Stromal cell of bone marrow (primary cell): ENCODE measurements around the gene LINC00237.

Experiments
- DNase-seq: peaks from one replicate; pipeline ENCODE4 v3.0.0-alpha.2; 2012; ENCODE audit warnings: low read depth

LINC00237 gene

DNA sequence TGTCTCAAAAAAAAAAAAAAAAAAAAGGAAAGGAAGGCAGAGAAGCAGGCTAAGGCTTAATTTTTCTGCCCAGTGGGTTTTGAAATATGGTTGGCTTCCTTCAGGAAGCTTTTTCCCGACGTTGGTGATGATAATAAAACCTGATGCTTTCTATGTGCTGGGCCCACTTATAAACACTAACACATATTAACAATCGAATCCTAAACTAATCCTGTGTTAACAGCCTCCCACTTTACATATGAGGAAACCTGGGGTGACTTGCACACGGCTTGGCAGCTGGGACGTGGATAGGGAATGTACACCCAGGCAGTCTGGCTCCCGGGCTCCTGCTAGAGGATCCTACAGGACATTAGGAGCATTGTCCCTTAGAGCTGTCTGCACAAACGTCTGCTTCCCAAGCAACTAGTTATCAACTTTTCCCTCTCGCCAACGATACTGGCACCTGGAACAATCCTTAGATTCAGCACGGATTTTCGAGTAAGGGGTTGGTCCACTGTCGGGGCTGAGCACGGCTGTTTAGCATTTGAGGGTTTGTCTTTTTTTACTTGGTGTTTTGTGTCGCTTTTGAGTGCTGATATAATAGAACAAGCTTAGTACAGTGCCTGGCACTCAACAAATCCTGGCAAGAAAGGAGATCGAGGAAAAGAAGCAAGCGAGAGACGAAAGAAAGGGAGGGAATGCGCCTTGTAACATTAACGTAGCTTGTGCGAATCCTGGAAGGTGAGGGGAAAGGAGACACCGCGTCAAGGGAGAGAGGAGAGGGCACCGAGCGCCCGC is 19.1 kb upstream of the LINC00237 start:
- no peak for DNase-seq

DNA sequence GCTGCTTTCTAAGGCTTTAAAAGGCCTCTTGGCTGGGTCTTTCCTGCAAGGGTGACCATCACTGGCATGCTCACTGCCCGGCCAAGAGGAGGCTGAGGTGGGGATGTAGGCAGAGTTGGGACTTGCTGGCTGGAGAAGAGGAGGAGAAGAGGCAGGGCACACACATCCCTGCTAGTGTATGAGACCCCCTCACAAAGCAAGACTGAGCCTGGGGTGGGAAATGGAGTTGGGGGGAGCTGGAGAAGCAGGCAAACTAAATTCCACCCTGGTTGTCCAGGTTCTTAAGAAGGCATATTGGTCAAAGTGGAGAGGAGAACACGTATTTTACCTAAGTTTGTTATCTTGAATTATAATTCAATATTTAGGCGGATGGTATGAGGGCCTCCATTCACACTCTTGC is 18.0 kb upstream of the LINC00237 start:
- no peak for DNase-seq

DNA sequence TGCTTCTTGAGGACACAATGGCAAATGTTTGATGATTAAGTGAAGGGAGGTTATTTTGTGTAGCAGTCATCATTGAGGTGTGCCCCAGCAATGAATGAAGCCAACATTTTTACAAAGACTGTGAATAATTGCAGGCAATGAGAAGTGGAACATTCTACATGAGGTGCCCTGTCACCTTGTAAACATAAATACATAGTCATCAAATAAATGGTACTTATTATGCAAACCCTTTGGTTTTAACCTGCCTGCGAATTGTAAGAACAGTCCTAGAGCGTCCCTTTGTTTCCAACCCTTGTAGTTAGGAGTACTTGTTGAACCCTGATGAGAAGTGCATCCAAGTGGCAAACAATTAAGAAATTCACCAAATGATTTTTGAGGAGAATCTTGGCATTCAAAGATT is 12.6 kb upstream of the LINC00237 start:
- no peak for DNase-seq

DNA sequence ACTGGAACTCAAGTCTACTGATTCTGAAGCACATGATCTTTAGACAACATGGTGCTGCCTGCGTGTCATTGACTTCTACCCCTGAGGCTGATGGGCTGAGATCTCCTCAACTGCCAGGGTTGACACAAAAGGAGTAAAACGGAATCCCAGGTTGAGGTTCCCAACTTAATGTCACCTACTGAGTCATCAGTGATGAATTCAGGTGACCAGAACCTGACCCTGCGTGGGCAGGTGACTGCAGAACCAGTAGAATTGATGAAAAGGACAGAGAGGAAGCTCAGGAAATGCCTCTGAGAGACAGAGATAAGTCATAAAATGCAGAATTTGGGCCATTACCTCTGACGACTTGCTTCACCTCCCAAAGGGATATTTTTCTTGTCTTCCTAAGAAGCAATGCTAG is 12.0 kb upstream of the LINC00237 start:
- DNase-seq: no peak

DNA sequence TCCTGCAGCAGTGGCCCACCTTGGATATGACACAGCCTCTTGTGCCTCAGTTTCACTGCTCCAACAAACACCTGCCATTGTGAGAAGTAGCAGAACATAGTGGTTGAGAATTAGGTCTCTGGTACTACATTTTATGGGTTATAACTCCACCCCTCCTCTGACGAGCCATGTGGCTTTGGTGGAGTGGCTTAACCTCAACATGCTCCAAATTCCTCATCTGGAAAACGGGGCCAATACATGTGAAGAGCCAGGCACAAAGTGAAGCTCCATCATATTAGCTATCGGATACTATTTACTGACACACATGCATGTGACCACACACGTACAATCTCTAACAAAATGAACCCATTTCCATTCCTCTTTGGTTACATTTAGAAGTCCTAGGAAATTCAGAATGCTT is 11.4 kb upstream of the LINC00237 start:
- DNase-seq: no peak

DNA sequence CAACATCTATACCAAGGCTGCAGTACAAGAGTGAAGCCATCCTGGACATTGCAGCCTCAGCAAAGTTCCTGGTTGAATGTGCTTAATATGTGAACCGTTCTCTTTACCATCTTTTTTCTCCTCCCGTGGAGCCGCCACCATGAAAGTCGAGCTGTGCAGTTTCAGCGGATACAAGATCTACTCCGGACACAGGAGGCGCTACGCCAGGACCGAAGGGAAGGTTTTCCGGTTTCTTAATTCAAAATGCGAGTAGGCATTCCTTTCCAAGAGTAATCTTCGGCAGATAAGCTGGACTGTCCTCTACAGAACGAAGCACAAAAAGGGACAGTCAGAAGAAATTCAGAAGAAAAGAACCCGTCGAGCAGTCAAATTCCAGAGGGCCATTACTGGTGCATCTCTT is 8.4 kb upstream of the LINC00237 start:
- no peak for DNase-seq

DNA sequence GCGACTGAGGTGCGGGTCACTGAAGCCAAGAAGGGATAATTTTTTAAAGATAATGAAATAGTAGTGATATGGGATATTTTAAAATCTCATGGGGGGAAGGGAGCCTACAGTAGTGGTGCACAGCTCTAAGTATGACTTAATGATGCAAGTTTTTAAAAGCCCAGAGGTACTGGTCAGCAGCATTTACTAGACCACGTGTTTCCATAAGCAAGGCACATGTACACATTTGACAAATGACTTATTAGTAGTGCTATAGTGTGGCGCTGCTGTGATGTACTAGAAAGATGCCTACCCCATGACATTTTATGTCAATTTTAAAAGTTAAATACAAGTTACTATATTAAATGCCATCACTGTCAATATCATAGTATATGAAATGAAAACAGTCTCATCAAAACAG is 7.5 kb upstream of the LINC00237 start:
- no peak for DNase-seq

DNA sequence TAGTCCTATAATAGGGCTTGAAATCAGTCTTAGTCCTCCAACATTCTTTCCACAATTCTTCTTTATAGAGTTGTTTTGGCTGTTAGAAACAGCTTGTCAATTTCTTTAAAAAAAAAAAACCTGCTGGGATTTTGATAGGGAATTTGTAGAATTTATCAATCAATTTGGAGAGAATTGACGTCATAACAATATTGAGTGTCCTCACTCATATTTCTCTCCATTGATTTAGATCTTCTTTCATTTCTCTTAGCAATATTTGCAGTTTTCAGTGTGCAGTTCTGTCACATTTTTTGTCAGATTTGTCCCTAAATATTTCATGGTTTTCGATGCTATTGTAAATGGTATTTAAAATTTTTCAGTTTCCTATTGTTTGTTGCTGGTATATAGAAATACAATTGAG is 5.3 kb upstream of the LINC00237 start:
- DNase-seq: no peak

DNA sequence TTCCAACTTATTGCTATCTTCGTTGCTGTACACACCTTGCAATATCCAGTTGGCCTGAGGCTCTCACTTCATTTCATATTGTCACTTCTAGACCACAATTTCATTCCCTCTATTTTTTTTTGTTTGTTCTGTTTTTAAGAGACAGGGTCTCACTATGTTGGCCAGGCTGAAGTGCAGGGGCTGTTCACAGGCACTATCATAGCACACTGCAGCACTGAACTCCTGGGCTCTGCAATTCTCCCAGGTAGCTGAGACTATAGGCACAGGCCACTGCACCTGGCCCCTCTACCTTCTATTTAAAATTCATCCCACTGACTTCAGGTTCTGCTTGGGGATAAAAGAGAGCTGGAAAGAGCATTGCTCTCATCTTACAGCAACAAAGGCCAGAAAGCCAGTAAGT is 4.7 kb upstream of the LINC00237 start:
- DNase-seq: no peak

DNA sequence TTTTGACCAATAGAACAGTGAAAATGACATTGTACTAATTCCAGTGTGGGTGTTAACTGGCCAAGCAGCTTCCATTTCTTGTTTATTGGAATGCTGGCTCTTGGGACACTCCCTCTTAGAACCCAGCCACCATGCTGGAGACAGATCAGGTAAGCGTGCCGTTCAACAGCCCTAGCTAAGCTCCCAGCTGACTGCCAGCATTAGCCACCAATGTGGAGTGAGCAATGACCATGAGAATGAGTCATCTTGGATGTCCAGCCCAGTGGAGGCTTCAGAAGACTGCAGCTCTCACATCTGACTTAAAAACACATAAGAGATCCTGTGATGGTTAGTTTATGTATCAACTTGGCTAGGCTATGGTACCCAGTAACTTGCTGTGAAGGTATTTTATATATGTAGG is 3.0 kb upstream of the LINC00237 start:
- no peak for DNase-seq

DNA sequence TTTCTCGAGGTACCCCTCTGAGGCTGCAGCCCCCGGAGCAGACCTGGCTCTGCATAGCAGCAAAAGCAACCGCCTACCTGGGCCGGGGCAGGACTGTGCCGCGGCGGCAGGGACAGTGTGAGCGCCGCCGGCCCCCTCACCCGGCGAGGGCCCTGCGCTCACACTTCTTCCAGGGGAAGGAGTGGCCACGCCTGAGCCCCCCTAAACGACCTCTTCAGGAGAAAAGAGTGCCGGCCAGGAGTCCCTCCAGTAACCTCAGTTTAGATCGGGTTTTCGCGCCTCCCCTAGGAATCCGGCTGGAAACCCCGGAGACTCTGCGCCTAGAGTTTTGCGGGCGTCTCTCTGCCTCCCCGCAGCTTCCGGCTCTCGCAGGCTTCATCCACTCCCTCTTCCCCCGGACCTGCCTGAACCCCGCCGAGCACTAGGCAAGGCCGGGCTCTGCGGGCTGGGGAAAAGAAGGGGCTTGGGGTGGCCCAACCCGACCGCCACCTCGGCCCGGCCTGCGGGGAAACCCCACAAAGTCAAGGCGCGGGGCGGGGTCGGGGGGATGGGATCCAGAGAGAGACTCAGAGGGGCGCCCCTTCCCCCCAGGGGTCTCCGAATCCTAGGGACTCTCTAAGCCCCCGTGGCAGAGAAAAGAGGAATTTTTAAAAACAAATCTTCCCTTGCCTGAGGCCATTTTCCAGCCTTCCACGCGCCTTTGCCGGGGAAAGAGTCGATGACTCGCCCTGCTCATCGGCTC is 558 bp downstream of the LINC00237 start:
- no peak for DNase-seq

DNA sequence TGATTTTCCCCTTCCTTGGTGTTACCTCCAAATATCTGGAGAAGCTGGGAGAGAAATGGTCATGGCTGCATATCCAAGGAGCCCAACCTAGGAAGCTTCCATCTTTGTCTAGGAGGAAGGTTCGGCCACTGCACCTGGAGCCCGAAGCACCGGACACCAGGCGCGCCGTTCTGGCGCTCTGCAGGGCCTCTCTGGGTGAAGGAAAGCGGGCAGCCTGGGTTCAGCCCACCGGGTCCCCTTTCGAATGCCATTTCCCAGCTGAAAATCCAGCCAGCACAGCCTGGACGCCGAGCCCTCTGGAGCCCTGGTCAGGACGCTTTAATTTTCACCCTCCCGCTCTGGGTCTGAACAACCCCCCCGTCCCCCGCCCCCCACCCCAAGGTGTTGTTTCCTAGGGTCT is 1.2 kb downstream of the LINC00237 start:
- no peak for DNase-seq

DNA sequence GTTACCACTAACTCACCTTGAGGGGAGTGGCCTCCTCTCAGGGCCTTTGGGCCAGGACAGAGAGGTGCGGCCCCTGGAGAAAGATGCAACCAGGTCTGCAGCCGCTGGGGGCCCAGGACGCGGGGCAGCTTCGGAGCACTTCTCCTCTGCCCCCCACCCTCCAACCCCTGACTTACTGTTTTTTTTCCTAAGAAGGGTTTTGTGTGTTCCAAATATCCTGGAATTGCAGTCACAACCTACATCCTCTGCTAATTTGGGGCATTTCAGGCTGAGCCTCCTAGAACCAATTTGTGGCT is 1.7 kb downstream of the LINC00237 start:
- no peak for DNase-seq

DNA sequence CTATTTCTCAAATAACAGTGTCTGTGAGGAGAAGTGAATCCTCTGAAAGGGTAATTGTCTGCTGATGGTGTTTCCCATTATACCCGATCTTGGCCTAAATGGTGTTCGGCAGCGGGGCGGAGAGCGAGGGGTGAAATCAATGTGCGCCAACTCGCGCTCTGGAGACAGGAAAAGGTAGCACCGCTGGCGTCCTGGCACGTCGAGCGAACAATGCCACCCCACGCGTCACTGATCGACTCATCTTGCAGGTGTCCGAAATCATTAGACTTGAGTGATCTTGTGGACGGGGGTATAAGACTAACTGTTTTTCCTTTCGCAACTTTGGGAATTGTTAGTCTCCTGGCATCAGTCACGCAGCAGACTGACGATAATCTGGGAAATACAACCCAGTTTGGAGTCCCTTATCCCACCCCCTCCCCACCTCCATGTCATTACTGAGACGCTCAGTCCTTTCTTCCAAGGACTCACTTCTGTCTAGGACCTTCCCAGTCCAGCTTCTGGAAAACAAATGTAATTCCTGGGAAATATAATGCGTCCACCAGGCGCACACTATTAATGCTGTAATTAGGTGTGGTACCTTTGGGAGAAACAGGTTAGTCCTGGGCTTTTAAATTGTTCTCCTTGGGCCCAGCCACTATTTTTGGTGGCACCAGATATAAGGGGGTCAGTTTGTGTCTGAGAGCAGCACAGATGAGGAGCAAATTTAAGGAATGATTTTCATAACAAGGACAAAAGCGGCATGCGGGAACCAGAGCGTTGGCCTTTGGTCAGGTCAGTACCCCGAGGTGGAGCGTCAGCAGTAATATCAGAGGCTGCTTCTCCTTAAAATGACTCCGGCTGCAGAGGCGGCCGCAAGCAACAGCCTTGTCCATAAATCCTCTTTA is 2.3 kb downstream of the LINC00237 start:
- no peak for DNase-seq

DNA sequence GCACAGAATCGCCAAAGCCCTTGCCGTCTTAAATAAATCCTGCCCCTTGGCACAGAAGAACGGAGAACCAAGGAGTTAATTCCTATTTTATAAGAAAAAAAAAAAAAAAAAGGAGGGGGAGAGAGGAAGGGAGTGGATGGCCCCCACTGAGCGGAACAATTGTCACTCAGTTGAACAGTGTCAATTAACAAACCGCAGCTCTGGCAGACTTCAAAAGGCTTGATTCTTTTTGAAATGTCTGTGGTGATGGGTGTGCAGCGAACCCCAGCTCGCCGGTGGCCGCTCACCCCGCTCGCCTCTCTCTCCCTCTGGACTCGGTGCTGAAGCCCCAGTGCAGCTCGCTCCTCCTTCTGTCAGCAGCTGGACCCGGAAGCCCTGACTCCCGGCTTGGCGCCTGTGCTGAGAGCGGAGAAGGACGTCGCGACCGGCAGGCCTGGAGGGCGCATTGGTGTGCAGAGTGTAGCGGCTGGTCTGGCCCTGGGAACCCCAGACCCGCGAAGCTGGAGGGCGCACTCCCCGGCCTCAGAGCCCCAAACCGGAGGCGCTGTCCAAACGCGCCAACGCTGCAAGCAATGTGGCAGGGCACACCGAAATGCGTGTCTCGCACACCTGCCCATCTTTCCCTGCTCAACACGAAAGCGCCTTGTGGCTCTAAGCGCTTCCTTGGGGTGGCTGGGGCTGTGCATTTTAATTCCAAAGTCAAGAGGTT is 3.4 kb downstream of the LINC00237 start:
- DNase-seq: no peak

DNA sequence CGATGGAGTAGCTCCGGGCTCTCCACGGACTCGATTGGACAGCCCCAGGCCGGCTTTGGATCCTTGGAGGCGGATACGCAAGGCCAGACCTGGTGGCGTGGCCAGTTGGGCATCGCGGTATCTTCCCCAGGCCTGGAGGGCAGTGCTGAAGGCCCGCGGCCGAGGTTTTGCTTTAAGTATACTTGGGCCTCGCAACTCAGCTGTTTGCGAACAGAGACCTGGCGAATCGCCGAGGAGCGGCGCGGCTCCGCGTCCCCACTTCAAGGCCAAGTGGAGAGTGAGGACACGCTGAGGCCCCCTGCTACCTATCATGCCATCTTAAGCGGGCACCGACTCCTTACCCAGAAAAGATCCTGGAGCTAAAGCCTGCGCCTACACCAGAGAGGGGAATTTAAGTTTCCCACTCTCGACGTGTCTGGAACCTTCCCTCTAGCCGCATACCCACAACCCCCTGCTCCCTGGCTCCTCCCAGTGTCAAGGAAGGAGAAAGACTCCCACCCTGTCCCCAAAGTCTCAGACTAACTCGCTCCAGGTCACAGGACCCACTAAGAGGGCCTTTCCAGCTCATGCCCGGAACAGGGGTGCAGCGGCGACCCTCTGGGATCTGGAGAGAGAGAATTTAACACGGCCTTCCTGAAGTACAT is 4.1 kb downstream of the LINC00237 start:
- no peak for DNase-seq

DNA sequence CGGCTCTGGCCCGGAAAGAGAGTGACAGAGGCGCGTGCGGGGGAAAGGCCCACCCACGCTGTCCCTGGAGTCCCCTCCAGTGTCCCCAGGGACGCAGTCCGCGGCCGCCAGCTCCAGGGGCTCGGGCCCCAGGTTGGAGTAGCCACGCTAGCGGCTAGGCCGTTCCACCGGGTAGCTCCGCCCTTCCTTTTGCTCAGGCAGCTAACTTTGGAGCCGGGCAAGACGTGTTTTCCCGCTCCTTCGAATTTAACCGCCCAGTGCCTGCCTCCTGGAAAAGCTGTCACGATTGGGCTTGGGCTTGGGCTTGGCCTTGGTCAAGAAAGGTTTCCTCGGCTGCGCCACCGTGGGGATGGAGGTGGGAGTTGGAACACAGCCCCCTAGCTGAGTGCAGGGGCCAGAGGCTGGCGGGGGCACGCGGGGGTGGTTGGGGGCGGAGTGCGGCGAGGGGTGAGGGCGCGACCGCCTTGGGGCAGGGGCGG is 4.7 kb downstream of the LINC00237 start:
- no peak for DNase-seq

DNA sequence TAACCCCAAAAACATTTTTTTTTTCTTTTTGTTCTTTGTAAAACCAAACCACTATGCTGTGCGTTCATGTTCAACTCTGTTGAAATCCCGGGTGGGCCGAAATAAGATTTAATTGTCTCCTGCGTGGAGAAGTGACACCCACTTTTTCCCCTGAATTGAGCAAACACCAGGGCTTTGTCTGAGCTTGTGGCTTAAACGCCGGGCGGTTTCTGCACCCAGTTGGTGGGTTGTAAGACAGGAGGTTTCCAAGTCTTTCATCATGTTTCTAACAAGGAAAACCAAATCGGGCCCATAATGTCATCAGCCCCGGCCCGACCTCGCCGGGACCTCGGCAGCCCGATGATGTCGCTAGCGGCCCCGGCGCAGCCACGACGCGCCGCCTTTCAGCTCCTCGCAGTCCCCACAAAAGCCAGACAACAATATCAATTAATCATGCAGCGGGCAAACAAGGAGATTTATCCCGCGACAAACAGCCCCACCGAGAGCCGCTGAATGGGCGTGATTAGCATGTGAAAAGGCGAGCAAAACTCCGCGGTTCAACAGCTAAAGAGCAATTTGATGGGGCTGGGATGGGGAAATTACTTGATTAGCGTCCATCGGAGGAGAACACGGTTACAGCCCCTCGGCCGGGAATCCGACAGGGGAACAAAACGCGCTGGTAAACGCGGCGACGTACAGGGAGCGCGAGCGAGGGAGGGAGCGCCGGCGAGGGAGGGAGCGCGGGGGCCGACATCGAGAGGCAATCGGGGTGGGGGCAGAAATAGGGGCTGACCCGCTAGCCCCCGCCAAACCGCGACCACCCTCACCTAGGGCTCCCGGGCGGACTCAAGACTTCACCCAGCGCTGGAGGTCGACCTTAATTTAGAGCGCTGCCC is 5.3 kb downstream of the LINC00237 start:
- no peak for DNase-seq

DNA sequence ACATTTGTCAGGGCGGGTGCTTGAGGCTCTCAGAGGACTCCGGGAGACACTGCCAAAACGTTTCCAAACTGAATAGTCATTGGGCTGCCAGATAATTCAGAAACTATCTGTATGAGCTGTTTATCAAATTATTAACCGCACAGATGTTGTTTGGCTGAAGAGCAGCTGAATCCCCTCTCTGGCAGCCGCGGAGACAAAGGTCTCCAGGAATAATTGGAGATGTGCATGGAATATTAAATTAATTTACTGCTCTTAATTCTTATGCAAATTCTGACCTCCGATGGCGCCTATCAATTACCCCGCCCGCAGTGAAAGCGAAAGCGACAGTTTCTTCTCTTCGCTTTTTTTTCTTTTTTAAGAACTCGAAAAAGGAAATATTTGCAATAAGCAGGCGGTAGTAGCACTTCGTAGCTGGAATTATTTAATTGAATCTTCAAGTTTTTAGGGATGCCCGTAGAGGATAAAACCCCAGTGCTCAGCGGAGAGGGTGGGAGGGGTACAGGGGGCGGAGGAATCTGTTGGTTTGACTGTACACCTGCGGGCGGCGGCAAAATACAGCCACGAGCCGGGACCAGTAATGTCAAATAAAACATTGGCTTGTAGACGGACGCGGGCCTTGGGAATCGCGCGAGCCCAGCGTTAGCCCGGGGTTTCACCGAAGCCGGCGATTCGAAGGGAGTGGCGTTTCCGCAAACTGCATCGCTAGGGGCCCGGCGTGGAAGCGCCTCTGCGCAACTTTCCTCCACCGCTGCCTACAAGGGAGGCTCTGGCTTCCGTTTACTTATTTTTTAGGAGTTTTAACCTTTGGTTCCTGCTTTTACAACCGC is 6.2 kb downstream of the LINC00237 start:
- no peak for DNase-seq
